Measurements from ENCODE around the gene SQSTM1.
A peak's percentile ranks its signal among the peaks of the same experiment; 100 is the strongest.
"Not testable (repeated sequence)": the region's sequence is repeated elsewhere in the genome, so short reads cannot be mapped to it uniquely, and the experiment has no call there.

SQSTM1 gene

GRCh38 chr5:179827680-179828079 is 7.0 kb downstream of the SQSTM1 start:
- DNase-seq (ENCODE audit: low read depth), result peak; percentile 69

GRCh38 chr5:179828756-179829421 is 8.2 kb downstream of the SQSTM1 start:
- no peak for DNase-seq (ENCODE audit: low read depth)

- DNase-seq (ENCODE audit: low read depth), result no peak
These were observed 9.2 kb downstream of the SQSTM1 start for GRCh38 chr5:179829732-179830435.

GRCh38 chr5:179830818-179831468 is 10.2 kb downstream of the SQSTM1 start:
- DNase-seq (ENCODE audit: low read depth), result no peak

DNA sequence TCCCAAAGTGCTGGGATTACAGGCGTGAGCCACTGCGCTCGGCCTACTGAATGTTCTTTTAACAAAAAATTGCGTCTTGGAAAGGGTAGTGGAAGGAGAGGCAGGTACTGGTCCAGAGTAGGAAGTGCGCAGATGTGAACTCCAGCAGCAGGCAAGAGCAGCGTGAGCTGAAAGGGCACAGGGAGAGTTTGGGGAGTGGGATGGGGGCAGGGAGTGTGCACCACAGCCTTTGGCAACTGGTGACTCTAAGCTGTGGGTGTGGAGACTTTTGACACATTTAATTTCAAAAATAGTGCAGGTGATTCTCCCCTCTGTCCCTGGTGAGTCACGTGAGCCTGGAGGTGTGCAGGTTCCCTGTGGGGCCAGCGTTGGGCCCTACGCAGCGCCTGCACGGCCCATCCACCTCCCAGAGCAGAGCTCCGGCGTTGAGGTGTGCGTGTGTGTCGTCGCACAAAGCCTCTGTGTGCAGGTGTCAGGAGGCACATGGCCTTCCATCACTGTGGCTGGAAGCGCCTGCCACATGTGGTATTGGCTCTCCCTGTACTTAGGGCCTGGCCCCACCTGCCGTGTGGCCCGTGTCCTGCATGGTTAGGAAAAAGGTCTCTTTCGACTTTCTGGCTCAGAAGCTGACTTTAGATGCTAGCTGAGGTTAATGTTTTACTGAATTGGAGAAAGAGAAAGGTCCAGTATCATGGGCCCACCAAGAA is 11.5 kb downstream of the SQSTM1 start:
- DNase-seq (ENCODE audit: low read depth), result no peak

GRCh38 chr5:179833056-179833708 is 12.5 kb downstream of the SQSTM1 start:
- DNase-seq (ENCODE audit: low read depth), result no peak

DNA sequence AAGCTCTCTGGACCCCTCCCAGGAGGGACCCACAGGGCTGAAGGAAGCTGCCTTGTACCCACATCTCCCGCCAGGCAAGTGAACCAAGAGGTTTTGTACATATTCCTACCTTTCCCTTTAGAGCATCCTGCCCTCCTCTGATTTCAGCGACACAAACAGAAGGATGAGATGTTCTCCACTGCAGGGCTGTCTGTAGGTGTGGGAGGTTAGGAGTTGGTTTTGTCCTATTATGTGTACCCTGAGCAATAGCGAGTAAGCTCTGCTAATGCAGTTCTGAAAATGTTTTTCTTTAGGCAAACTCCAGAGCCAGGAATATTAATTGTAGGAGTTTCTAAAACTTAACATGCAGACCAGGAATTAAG is 13.0 kb downstream of the SQSTM1 start:
- no peak for DNase-seq (ENCODE audit: low read depth)

DNA sequence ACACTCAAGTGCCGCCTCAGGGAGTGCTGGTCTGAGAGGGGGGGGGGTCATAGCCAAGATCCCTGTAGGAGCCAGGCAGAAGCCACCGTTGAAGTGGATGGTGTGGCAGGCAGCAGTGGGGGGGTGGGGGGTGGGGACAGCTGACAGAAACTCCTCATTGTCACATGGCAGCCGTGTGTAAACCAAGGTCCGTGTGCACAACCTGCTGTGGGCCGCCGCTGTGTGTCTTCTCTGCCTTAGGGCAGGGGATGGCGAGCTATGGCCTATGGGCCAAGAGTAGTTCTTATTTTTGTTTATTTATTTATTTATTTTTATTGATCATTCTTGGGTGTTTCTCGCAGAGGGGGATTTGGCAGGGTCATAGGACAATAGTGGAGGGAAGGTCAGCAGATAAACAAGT is 13.4 kb downstream of the SQSTM1 start:
- no peak for DNase-seq (ENCODE audit: low read depth)

GRCh38 chr5:179834871-179835270 is 14.2 kb downstream of the SQSTM1 start:
- not testable (repeated sequence) for DNase-seq (ENCODE audit: low read depth)

GRCh38 chr5:179836225-179837019 is 15.7 kb downstream of the SQSTM1 start:
- peak; percentile 53 for DNase-seq (ENCODE audit: low read depth)

GRCh38 chr5:179837076-179838011 is 16.6 kb downstream of the SQSTM1 start:
- DNase-seq (ENCODE audit: low read depth), result no peak

DNA sequence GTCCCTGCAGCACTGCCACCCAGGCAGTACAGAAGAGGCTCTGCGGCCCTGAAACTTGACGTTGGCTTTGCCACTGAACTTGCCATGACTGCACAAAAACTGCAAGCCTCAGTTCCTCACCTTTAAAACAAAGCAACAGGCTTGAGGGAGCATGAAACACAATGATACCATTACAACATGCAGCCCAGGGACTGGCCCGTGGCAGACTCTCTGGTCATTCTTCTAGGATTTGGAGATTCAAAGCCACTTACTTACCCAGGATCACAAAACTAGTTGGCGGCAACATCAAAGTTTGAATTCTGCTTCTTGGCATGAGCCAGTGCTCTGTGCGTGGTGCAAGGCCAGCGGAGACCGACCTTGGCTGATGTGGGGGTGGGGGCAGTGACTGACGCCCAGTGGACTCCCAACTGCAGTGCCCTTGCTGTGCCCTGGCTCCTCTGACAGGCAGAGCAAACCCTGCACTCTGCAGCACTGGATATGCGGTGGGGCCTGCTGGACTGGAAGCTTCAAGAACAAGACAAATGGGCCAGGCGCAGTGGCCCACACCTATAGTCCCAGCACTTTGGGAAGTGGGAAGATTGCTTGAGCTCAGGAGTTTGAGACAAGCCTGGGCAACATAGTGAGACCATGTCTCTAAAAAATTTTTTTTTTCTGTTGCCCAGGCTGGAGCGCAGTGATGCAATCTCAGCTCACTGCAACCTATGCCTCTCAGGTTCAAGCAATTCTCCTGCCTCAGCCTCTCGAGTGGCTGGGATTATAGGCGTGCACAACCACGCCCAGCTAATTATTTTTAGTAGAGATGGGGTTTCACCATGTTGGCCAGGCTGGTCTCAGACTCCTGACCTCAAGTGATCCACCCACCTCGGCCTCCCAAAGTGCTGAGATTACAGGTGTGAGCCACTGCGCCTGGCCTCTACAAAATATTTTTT is 18.9 kb downstream of the SQSTM1 start:
- DNase-seq (ENCODE audit: low read depth), result no peak

DNA sequence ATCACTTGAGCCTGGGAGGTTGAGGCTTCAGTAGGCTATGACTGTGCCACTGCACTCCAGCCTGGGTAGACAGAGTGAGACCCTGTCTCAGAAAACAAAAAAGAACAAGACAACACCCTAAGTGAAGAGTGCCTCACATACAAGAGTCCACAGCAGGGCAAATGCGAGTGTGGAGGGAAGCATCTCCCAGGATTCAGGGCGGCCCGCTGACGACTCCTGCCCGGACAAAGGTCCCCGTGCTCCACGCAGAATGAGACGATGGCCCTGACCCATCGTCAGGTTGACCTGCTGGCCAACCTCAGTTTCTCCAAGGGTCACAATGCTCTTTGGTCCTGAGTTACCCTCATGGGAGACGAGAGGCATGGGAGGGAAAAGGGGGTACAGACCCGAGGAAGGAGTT is 19.6 kb downstream of the SQSTM1 start:
- DNase-seq (ENCODE audit: low read depth), result no peak

DNA sequence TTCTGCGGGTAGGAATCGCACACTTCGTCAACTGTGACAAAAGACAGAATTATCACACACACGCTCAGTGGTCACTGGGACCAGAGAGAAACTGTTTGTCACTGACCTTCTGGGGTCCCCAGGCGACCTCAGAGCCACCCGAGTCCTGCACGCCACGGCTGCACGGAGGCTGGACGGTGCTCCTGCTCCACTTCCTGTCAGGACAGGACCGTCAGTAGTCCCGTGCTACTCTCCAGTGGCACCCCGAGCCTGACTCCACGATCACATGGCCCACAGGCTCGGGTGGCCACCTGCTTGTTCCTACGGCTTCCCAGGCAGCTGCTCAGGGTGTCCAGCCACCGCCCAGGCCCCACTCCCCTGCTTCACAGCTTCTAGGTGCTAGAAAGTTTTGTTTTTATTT is 20.1 kb downstream of the SQSTM1 start:
- DNase-seq (ENCODE audit: low read depth), result no peak

- DNase-seq (ENCODE audit: low read depth), result no peak
These were observed 20.9 kb downstream of the SQSTM1 start for GRCh38 chr5:179841621-179842020.

DNA sequence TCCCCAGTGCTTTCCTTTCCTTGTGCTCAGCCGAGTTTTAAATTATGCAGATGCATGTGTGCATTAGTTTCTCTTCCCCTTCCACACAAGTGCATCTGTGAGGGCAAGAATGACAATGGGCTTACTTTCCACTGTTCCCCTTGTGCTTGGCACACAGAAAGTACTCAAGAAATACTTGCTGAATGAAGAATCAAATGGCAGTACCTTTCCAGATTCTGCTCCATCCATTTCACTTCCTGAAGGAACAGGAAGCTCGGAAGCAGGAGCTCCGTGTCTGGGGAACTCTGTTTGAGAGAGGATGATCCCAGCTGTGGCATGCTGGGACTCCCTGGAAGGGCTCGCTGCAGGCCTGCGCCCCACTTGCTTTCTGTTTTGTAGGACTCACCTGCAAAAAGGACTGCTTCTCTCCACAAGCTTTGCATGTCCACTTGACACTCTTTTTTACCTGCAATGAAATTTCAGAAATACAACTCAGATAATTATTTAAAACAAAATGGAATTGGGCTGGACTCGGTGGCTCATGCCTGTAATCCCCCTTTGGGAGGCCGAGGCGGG is 32.4 kb downstream of the SQSTM1 start:
- no peak for DNase-seq (ENCODE audit: low read depth)

DNA sequence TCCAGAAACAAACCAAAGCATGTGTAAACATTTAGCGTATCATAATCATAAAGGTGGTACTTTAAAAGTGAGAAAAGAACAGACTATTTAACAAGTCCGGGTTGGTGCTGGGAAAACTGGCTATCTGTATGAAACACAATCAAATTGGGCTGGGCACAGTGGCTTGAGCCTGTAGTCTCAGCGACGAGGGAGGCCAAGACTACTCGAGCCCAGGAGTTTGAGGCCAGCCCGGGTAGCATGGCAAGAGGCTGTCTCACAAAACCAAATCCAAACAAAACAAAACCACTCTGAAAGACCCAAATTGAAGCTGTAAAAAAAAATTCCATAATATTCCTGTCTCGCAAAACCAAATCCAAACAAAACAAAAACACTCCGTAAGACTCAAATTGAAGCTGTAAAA is 33.7 kb downstream of the SQSTM1 start:
- DNase-seq (ENCODE audit: low read depth), result no peak

DNA sequence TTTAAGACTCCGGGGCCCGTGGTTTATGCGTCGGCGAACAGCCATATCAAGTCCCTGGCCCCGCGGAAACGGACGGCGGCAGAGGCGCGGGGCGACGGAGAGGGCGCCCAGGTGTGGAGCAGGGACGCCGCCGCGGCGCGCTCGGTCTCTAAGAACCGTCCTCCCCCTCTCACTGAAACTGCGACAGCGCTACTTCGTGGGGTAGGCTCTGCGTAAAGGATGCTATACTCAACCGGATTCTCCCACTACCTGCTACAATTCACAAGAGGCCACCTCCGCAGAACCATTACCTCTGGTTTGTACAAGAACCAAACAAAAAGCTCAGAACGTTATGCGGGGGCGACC is 37.5 kb downstream of the SQSTM1 start:
- peak; percentile 26 for DNase-seq (ENCODE audit: low read depth)
